ENCODE results near the gene UNC79. TPM values are rescaled to one million over a fixed set of nuclear protein-coding genes. Genes with fewer than 3 reads are reported as not detected.

The UNC79 gene
- total RNA-seq, 1 donor = under 0.01 TPM

GRCh38 chr14:93741556-93742230 lies 311.0 kb downstream of the UNC79 start:
- DNase-seq (ENCODE audit: low read depth) = no peak
- TF ChIP-seq CTCF (IDR thresholded peaks at IDR 0.05; ENCODE audit: insufficient read depth, low read depth, low read length) = no peak
- H3K4me3 ChIP-seq (ENCODE audit: low read depth, low read length) = no peak overlapping the region

GRCh38 chr14:93742761-93743160 lies 312.0 kb downstream of the UNC79 start:
- H3K4me3 ChIP-seq (ENCODE audit: low read depth, low read length) = no peak overlapping the region
- no peak for DNase-seq (ENCODE audit: low read depth)
- TF ChIP-seq CTCF (IDR thresholded peaks at IDR 0.05; ENCODE audit: insufficient read depth, low read depth, low read length) = no peak

- no peak for DNase-seq (ENCODE audit: low read depth)
- no peak overlapping the region for H3K4me3 ChIP-seq (ENCODE audit: low read depth, low read length)
- TF ChIP-seq CTCF (IDR thresholded peaks at IDR 0.05; ENCODE audit: insufficient read depth, low read depth, low read length) = no peak
Measured at GRCh38 chr14:93743270-93744060, 312.7 kb downstream of the UNC79 start.

GRCh38 chr14:93744176-93744575 lies 313.4 kb downstream of the UNC79 start:
- H3K4me3 ChIP-seq (ENCODE audit: low read depth, low read length) = no peak overlapping the region
- DNase-seq (ENCODE audit: low read depth) = no peak

GRCh38 chr14:93744876-93745275 lies 314.1 kb downstream of the UNC79 start:
- H3K4me3 ChIP-seq (ENCODE audit: low read depth, low read length) = no peak overlapping the region
- no peak for TF ChIP-seq CTCF (IDR thresholded peaks at IDR 0.05; ENCODE audit: insufficient read depth, low read depth, low read length)
- no peak for DNase-seq (ENCODE audit: low read depth)

More at GRCh38 chr14:93744176-93744575, 313.4 kb downstream of the UNC79 start:
- TF ChIP-seq CTCF (IDR thresholded peaks at IDR 0.05; ENCODE audit: insufficient read depth, low read depth, low read length) = no peak

- no peak for TF ChIP-seq CTCF (IDR thresholded peaks at IDR 0.05; ENCODE audit: insufficient read depth, low read depth, low read length)
- H3K4me3 ChIP-seq (ENCODE audit: low read depth, low read length) = no peak overlapping the region
- DNase-seq (ENCODE audit: low read depth) = no peak
Measured at GRCh38 chr14:93745603-93746273, 315.0 kb downstream of the UNC79 start.

All from fibroblast of villous mesenchyme (primary cell).